H7 (cell line): ENCODE measurements around the gene LSM6. TPM values are rescaled to one million over a fixed set of nuclear protein-coding genes. Genes with fewer than 3 reads are reported as not detected.

Source experiments
- DNase-seq: peaks from one replicate; pipeline ENCODE4 v3.0.0; 2012
- H3K27me3 ChIP-seq: 2 replicates; pipeline ENCODE4 v1.6.0; 2011; ENCODE audit warnings: mild to moderate bottlenecking, low read length; ENCODE audit not compliant: control insufficient read depth, insufficient read depth
- H3K36me3 ChIP-seq: replicated peaks from 2 replicates; pipeline ENCODE4 v1.5.1; 2011; ENCODE audit warnings: low read length; ENCODE audit not compliant: control insufficient read depth, insufficient read depth
- H3K4me3 ChIP-seq: 2 replicates; pipeline ENCODE4 v1.5.1; 2011; ENCODE audit warnings: low read depth, mild to moderate bottlenecking, control low read depth, low read length, moderate library complexity; ENCODE audit not compliant: insufficient read depth
- total RNA-seq: library from RNA; depleted of rRNA; stranded (reverse); fragments of >200 nt; shearing (Covaris generic); gene quantifications from 2 replicates; pipeline ENCODE4 v1.2.3, GENCODE V29; 2014; rRNA removed

The LSM6 gene
- total RNA-seq, 1 experiment from 2014 or later = 50.1 TPM

DNA sequence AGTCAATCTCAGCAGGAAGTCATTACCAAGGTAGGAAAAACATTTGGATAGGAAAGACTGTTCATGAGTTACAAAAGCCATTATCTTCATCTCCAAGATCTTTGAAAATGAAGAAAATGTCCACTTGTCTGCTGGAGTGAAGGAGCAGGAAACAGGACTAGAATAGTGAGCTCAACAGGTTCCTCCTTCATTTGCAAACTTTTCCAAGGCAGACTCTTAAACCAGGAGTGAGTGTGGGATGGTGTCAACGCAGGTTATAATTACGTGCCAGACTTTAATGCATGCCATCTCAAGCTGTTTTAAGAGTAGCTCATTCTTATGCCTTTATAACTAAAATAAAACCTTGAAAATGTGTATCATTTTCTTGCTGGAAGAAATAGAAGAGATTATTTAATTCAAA lies 35.4 kb downstream of the LSM6 start:
- Histone ChIP-seq H3K4me3 (no peak overlapping the region), H3K36me3 (no peaks in the 10 kb centered on the region), H3K27me3 (no peaks in the 10 kb centered on the region)
- no peak for DNase-seq

DNA sequence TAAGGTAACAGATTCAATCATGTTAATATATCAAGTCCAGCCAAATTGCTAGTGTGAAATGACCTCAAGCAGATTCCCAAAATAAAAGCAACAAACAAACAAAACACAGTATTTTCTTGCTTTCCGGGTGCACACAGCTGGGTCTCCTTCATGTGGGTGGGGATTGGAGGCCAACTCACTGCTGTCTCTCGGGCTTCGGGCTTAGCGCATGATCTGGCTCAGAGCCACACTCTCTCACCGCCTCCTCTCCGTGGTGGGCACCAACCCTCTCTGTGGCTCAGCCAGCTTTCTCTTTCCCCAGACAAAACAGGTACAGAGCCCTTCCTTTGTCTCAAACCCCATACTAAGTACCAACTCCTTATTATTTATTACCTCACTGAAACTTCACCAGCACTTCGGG lies 35.9 kb downstream of the LSM6 start:
- Histone ChIP-seq H3K27me3 (no peaks in the 10 kb centered on the region), H3K4me3 (no peak overlapping the region), H3K36me3 (no peaks in the 10 kb centered on the region)
- no peak for DNase-seq

DNA sequence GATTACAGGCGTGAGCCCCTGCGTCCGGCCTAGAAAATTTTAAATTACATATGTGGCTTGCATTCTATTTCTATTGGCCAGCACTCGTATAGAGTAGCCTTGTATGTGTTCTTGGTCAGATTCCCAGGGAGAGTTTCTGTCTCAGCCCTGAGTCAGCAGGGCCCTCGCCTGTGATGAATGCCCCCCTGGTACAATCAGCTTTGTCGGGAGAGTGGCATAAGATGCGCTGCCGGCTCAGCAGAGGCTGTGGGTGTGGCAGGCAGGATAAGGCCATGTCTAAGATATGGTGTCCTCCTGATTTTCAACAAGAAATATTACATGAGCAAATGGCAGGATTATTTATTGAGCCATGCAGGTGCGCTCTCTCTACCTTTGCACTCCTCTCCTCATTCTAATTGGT lies 37.3 kb downstream of the LSM6 start:
- H3K4me3 ChIP-seq = no peak overlapping the region
- no peaks in the 10 kb centered on the region for H3K36me3 ChIP-seq
- DNase-seq = no peak
- no peaks in the 10 kb centered on the region for H3K27me3 ChIP-seq

DNA sequence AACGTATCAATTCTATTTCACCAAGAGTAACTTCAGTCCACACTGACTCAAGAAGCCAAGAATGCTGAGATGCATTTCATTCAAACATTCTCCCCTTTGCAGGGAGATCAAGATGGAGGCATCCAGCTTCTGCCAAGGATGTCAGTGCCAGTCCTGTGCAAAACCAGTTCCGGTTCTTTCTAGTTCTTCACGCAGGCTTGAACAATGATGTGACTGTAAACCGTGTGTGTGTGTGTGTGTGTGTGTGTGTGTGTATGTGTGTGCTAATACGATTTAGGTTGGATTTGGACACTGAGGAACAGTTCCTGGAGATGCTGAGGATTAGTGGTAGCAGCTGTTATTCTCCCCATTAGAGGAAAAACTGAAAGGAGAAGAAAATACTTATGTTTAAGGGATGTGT lies 38.7 kb downstream of the LSM6 start, which contains the start of gene REELD1:
Gene REELD1, plus strand, starts transcription at position 301 of the 400 bp plus-strand sequence. CDS start 2,415 bp downstream, outside the sequence.
- DNase-seq = no peak
- no peaks in the 10 kb centered on the region for H3K27me3 ChIP-seq
- H3K4me3 ChIP-seq = no peak within 1 kb of the TSS
- H3K36me3 ChIP-seq = no peaks in the 10 kb centered on the region

DNA sequence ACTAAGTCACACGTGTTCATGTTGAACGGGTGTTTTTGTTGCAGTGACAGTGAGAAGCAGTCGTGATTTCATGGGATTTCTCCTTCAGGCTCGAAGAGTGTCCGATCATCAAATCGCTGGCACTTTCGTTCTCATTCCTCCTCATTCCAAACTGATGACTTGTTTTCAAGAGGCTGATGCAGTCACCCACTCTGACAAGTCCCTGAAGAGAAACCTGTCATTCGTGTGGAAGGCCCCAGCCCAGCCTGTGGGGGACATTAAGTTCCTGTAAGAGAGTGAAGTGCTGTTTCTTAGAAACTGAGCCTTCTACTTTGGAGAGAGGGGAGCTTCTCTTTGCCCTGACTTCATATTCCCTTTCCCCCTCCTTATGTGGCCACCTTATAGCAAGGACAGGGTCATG lies 46.8 kb downstream of the LSM6 start:
- Histone ChIP-seq H3K36me3 (no peaks in the 10 kb centered on the region), H3K4me3 (no peak overlapping the region), H3K27me3 (no peaks in the 10 kb centered on the region)
- DNase-seq = no peak

DNA sequence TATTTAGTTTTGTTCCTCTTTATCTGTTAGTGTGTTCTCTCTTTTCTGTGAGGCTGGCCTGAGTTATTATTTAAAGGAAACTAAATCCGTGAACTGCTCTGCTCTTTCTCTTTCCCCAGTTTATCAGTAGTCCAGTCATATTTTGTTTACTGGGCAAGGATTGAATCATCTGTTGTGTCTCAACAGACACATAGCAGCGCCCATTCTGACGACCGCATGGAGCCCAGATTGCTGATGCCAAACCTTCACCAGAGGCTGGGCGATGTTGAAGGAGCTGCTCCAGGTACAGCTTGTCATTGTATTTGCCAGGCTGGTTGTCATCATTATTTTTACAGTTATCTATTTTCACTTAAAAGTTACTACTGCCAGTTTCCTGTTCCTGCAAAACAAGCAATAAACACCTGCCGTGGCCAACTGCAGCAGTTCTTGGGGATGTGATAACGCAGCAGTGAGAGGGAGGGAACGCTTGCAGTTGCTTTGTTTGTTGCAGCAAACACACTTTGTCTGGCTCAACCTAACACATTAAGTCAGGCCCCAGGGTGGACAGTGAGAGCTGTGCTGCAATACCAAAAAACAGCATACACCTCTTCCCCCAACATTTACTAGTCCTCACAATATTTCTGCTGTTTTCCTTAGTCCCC lies 48.9 kb downstream of the LSM6 start:
- no peaks in the 10 kb centered on the region for H3K36me3 ChIP-seq

DNA sequence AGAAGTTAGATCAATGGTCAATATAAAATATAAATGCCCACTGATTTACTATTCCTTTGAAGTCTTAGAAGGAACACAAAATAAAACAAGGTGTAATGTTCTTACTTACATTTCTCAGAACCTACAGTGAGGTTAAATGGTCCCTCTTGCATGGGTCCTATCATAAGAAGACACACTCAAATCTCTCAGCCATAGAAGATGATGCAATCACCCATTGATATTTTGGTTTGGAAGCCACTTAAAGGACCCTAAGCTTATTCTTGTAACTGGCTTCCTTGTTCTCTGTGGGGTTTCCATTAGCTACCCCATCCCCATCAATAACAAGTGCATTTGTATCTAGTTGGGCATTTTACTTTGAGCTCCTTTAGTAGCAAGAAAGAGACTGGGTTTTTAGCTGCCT lies 53.9 kb downstream of the LSM6 start:
- DNase-seq = no peak
- H3K4me3 ChIP-seq = no peak overlapping the region
- no peaks in the 10 kb centered on the region for H3K27me3 ChIP-seq
- no peaks in the 10 kb centered on the region for H3K36me3 ChIP-seq

More for the DNA sequence above, 48.9 kb downstream of the LSM6 start:
- no peak for DNase-seq
- no peaks in the 10 kb centered on the region for H3K27me3 ChIP-seq
- H3K4me3 ChIP-seq = no peak overlapping the region

DNA sequence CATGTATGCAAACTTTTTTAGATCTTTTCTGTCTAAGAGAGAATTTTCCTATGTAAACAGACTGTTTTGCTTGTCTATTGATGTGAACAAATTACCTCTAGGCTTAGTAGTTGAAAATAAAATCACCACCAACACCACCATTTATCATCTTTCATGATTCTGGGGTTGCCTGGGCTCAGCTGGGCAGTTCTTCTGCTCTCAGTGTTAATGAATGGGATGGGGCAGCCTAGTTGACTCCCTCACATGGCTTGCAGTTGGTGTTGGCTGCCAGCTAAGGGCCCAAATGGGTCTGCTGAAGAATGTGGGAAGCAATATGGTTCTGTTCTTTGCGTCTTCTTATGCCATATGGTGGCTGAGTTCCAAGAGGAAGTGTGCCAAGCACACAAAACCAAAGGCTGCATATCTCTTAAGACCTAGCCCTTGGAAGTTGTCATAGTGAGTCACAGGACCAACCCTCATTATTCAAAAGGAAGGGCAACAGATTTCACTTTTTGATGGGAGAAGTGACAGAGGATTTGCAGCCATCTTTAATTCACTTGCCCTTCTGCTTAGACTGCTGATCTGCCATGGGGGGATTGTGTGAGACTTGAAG lies 56.7 kb downstream of the LSM6 start:
- no peaks in the 10 kb centered on the region for H3K36me3 ChIP-seq
- no peaks in the 10 kb centered on the region for H3K27me3 ChIP-seq
- DNase-seq = no peak
- no peak overlapping the region for H3K4me3 ChIP-seq

DNA sequence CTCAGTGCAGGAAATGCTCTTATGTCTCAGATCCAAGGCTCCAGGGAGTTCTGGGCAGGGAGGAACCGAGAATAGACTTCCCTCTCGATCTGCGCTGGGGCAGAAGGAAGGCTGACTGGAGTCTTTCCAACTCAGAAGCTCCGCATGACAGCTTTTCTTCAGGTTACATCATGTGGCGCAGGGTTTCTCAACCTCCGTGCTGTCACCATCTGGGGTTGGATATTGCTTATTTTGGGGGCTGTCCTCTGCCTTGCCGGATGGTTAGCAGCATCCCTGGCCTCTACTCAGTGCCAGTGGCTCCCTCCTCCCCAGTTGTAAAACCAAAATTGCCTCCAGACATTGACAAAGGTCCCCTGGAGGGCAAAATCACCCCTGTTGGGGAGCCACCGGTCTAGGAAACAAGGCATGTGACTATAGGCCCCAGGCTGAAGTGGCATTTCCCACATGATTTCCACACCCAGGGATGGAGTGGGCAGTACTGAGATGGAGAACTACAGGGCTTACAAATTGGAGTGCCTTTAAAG lies 60.2 kb downstream of the LSM6 start:
- Histone ChIP-seq H3K27me3 (no peaks in the 10 kb centered on the region), H3K4me3 (no peak overlapping the region), H3K36me3 (no peaks in the 10 kb centered on the region)
- DNase-seq = no peak

DNA sequence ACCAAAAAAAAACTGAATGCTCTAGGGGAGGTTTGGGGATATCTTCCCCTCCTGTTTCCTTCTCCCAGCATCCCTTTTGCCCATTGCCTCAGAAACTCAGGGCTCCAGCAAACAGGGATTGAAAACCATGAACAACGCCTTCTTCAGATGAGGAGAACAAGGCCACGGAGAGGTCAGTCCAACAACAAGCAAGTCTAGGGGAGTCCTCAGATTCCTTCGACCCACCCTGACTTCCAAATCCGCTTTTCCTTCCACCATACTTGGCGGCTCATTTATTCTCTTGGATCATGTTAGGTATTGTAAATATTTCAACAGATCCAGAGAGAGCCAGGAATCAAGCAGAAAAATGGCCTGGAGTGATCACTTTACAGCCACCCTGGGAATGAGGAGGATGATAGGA lies 60.7 kb downstream of the LSM6 start:
- Histone ChIP-seq H3K36me3 (no peaks in the 10 kb centered on the region), H3K27me3 (no peaks in the 10 kb centered on the region), H3K4me3 (no peak overlapping the region)
- no peak for DNase-seq

DNA sequence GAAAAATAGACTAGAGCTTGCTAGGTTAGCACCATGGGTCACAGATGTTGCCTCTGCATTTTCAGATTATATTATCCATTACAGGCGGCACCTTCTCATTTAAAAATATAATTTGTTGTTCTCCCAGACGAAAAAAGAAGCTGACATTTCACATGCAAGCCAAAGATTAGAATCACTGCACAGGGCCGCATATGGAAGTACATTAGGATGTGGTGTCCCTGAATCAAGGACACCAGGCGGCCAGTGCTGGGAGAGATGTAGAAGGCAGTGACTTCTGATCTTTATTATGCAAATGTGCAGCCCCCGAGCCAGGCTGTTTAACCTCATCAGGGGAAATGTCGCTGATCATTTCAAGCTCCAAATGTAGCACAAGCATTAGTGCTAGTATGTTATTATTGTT lies 61.6 kb downstream of the LSM6 start:
- no peaks in the 10 kb centered on the region for H3K27me3 ChIP-seq
- no peak for DNase-seq
- no peaks in the 10 kb centered on the region for H3K36me3 ChIP-seq
- H3K4me3 ChIP-seq = no peak overlapping the region

DNA sequence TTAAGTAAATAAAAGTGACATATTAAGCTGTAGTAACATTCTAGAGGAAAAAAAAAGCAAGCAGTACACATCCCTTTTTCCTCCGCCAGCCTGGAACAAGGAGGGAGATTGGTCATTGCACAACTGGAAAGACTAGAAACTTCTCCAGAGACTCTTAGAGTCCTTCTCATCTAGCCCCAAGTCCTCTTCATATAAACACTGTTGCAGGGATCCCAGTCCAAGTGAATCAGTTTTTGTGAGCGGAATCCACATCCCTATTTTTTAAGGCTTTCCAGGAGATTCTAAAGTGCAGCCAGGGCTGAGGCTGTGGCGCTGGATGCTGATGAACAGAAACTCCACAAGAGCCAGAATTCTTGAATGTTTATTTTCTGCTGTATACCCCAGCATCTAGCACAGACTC lies 62.6 kb downstream of the LSM6 start:
- Histone ChIP-seq H3K36me3 (no peaks in the 10 kb centered on the region), H3K4me3 (no peak overlapping the region), H3K27me3 (no peaks in the 10 kb centered on the region)
- DNase-seq = no peak

Other genes with a start within 250 kb of the LSM6 start
- gene ZNF827, start 236.9 kb upstream of the LSM6 start, total RNA-seq = 6.2 and 12.4 TPM in 2 replicates
- gene REELD1, start 38.8 kb downstream of the LSM6 start, total RNA-seq = 0.14 TPM in 1 of 2 replicates, not detected in the other